Left lobe of liver (tissue), 2 donors: ENCODE measurements around the gene HOXC13. TPM values are rescaled to one million over a fixed set of nuclear protein-coding genes. Genes with fewer than 3 reads are reported as not detected.

Source experiments
- ATAC-seq: fragments of 200-7000 bp; cut with Tn5 transposase; one replicate; pipeline ENCODE4 v1.9.1; 2020; ENCODE audit warnings: mild to moderate bottlenecking, moderate library complexity
- DNase-seq: peaks from one replicate; pipeline ENCODE4 v3.0.0-alpha.2; 2020; ENCODE audit warnings: low spot score
- total RNA-seq: library from RNA; stranded (reverse); gene quantifications from one replicate; pipeline ENCODE4 v1.2.1, GENCODE V29; 2021
- donor health status: DM: no; HTN: no; CAD: no; lungs with moderate emphysema.
- donor health status: DM: no; HTN: yes; CAD: no.

The HOXC13 gene
- total RNA-seq, 1 donor from 2014 or later: not detected

- no peak for ATAC-seq
- no peak for DNase-seq
Observed at GRCh38 chr12:53980802-53981496, 42.3 kb downstream of the HOXC13 start.

- DNase-seq: no peak
- no peak for ATAC-seq
Observed at GRCh38 chr12:53981634-53982565, 43.3 kb downstream of the HOXC13 start.

GRCh38 chr12:53982648-53983567, 44.3 kb downstream of the HOXC13 start:
- DNase-seq (no peak), ATAC-seq (no peak)

- DNase-seq (no peak), ATAC-seq (no peak)
Observed at GRCh38 chr12:53983568-53983949, 44.9 kb downstream of the HOXC13 start.

DNA sequence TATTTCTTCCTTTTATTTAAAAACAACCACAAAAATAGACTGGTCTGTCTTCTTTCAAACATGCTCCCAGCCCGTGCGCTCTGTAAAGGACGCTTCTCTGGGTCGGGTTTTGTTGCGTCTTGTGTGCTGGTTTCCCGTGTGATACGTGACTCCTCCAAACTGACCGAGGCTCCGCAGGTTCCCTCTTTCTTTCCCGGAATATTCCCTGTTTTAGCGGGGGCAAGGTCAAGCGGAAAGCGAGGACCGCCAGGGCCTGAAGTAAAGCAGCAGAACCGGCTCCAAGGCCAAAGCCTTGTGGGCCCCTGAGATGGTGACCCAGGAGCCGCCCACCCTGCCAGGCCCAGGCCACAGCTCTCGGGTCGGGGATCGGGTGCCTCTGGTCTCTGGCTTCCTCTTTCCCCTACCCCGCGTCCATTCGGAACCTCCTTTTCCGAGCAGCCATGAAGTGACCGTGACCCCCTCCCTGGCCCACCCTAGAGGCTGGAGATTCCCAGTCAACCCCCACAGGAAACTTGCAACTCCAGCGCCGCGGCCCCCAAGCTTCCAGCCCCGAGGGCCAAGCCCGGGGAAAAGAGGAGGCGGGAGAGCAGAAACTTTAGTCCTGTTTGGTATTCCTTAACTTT, 45.4 kb downstream of the HOXC13 start:
- ATAC-seq: no peak
- DNase-seq: no peak

DNA sequence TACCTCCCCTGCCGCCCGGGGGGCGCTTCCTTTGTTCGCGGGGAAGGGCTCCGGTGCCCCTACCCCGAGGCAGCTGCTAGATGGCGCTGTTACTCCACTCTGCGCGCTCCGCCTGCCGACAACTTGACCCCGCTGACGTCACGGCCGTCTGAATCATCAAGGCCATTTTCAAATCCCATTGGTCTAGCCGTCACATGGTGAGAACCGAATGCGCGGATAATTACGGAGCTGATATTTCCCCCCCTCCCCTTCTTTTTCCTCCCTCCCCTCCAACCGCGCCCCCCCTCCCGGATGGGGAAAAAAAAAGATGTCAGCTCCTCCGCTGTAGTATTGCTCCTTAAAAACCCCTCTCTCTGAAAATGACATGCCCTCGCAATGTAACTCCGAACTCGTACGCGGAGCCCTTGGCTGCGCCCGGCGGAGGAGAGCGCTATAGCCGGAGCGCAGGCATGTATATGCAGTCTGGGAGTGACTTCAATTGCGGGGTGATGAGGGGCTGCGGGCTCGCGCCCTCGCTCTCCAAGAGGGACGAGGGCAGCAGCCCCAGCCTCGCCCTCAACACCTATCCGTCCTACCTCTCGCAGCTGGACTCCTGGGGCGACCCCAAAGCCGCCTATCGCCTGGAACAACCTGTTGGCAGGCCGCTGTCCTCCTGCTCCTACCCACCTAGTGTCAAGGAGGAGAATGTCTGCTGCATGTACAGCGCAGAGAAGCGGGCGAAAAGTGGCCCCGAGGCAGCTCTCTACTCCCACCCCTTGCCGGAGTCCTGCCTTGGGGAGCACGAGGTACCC, 46.5 kb downstream of the HOXC13 start, which contains the start of gene HOXC10:
TSS of gene HOXC10 (plus strand) at position 246 of the 791 bp plus-strand sequence. CDS start at position 360, 114 bp downstream.
- no peak for ATAC-seq
- DNase-seq: no peak

DNA sequence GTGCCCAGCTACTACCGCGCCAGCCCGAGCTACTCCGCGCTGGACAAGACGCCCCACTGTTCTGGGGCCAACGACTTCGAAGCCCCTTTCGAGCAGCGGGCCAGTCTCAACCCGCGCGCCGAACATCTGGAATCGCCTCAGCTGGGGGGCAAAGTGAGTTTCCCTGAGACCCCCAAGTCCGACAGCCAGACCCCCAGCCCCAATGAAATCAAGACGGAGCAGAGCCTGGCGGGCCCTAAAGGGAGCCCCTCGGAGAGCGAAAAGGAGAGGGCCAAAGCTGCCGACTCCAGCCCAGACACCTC, 47.0 kb downstream of the HOXC13 start:
- no peak for ATAC-seq
- DNase-seq: no peak

DNA sequence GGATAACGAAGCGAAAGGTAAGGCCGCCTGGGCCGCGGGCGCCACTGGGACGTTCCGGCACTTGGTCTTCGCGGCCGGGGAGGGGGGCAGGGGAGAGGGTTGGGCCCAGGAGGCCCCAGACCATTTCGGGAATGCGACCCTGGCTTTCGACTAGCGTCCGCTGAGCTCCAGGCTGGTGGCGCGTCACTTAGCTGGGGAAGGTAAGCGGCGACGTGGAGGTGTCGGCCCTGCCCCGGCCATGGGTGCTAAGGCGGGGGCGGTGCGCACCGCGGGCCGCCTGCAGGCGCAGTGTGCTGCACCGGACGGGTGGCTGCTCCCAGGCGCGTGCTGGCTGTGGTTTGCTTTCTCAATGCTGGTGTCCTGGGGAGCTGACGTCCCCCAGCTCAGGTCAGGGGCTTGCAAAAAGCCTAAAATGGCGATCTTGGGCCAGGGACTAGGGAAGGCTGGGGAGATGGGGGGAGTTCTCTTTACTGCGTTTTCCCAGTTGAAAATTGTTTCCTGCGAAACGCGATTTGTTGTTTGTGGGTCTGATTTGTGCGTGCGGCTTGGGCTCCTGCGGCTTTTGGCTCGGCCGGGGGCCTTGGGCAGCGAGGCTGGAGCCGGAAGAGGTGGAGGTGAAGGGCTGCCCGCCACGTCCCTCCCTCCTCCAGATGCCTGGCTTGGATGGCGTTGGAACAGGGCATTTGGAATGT, 47.5 kb downstream of the HOXC13 start:
- no peak for DNase-seq

GRCh38 chr12:53986686-53987483, 48.3 kb downstream of the HOXC13 start:
- DNase-seq: no peak
- ATAC-seq: no peak

More for the DNA sequence above, 47.5 kb downstream of the HOXC13 start:
- ATAC-seq: peak; percentile 38

DNA sequence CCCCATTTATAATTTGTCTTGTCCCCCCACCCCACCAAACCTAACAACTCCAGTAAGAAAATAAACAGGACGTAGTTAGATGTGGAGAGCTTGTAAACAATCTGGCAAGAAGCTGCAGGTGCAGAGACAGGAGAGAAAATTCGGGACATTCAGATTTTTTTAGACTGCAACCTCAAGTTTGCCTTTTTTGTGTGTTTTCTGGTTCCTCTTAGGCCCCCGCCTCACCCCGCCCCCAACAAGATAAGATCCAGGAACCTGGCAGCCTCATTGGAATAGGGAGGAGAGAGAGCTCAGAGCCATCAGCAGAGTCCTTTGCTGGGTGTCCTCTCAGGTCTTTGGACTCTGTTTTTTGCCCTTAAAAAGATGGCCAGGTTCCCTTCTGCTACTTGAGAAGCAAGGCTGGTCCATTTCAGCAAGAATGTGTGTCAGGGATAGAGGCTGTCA, 49.2 kb downstream of the HOXC13 start:
- ATAC-seq (no peak), DNase-seq (no peak)

GRCh38 chr12:53988541-53989226, 50.1 kb downstream of the HOXC13 start:
- ATAC-seq (no peak), DNase-seq (no peak)

- DNase-seq (no peak), ATAC-seq (peak; percentile 39)
Observed at GRCh38 chr12:53989227-53990113, 50.8 kb downstream of the HOXC13 start.

- DNase-seq: no peak
- no peak for ATAC-seq
Observed at GRCh38 chr12:53990311-53991076, 51.9 kb downstream of the HOXC13 start.

- DNase-seq (no peak), ATAC-seq (no peak)
Observed at GRCh38 chr12:53991077-53991460, 52.4 kb downstream of the HOXC13 start.

GRCh38 chr12:53992377-53992889, 53.8 kb downstream of the HOXC13 start:
- no peak for ATAC-seq
- DNase-seq: no peak
